Daoy (cell line): ENCODE measurements around the gene GPR78. TPM values are rescaled to one million over a fixed set of nuclear protein-coding genes. Genes with fewer than 3 reads are reported as not detected.

Experiments
- DNase-seq: peaks from one replicate; pipeline ENCODE4 v3.0.0-alpha.2; 2015; ENCODE audit warnings: low read depth
- total RNA-seq: library from RNA; depleted of rRNA; stranded (reverse); fragments of >200 nt; shearing (Covaris generic); gene quantifications from 2 replicates; pipeline ENCODE4 v1.2.3, GENCODE V29; 2014; rRNA removed

GPR78 gene
- total RNA-seq, result not detected in 2 replicates

GRCh38 chr4:8580321-8581093, at the start of gene GPR78:
Gene GPR78, plus strand, starts transcription at chr4:8580392. Its CDS starts 591 bp downstream, at chr4:8580983.
- peak; percentile 80 for DNase-seq

GRCh38 chr4:8532245-8532781, 47.9 kb upstream of the GPR78 start:
- DNase-seq, result no peak

GRCh38 chr4:8533274-8533865, 46.8 kb upstream of the GPR78 start:
- DNase-seq, result no peak

- DNase-seq, result peak; percentile 71
These were observed 46.1 kb upstream of the GPR78 start for GRCh38 chr4:8534129-8534528.

- DNase-seq, result no peak
These were observed 45.6 kb upstream of the GPR78 start for GRCh38 chr4:8534611-8535010.

GRCh38 chr4:8536467-8536866, 43.7 kb upstream of the GPR78 start:
- no peak for DNase-seq

GRCh38 chr4:8537041-8537461, 43.1 kb upstream of the GPR78 start:
- peak; percentile 93 for DNase-seq

- no peak for DNase-seq
These were observed 42.0 kb upstream of the GPR78 start for GRCh38 chr4:8538076-8538702.

GRCh38 chr4:8538703-8539567, 41.3 kb upstream of the GPR78 start:
- DNase-seq, result peak; percentile 92

- no peak for DNase-seq
These were observed 40.5 kb upstream of the GPR78 start for GRCh38 chr4:8539661-8540060.

- peak; percentile 29 for DNase-seq
These were observed 40.1 kb upstream of the GPR78 start for GRCh38 chr4:8540072-8540471.

GRCh38 chr4:8540586-8540985, 39.6 kb upstream of the GPR78 start:
- no peak for DNase-seq

GRCh38 chr4:8540991-8541390, 39.2 kb upstream of the GPR78 start:
- DNase-seq, result no peak

- DNase-seq, result no peak
These were observed 38.0 kb upstream of the GPR78 start for GRCh38 chr4:8541981-8542715.

- no peak for DNase-seq
These were observed 37.2 kb upstream of the GPR78 start for GRCh38 chr4:8542776-8543525.

GRCh38 chr4:8543623-8544022, 36.6 kb upstream of the GPR78 start:
- no peak for DNase-seq

GRCh38 chr4:8544282-8544681, 35.9 kb upstream of the GPR78 start:
- no peak for DNase-seq

GRCh38 chr4:8544741-8545438, 35.3 kb upstream of the GPR78 start:
- peak; percentile 88 for DNase-seq

GRCh38 chr4:8545439-8545765, 34.8 kb upstream of the GPR78 start:
- DNase-seq, result no peak

GRCh38 chr4:8546766-8547107, 33.5 kb upstream of the GPR78 start:
- no peak for DNase-seq
